T-helper 22 cell (primary cell): ENCODE data around the gene NXPE4.
"Not testable (repeated sequence)": the region's sequence is repeated elsewhere in the genome, so short reads cannot be mapped to it uniquely, and the experiment has no call there.

ENCODE experiments used
- DNase-seq: peaks from one replicate; pipeline ENCODE4 v3.0.0-alpha.2; 2020; ENCODE audit warnings: low read depth

Gene NXPE4

DNA sequence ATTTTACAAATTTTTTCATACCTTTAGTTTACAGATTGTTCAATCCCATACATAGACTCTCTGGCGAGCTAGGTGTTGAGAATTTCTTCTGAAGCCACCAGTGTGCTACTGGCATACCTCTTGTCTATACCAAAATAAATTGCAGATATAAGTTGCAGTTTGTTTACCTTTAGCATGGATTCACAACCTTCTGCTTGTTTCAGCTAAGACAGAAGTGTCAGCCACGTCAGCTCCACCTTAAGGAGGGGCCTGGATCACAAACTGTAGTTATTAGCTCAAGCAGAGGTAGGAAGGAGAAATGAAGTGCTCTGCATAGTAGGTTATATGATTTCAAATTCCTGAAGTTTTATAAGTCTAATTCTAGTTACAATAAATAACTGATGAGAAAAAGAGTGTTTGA is at the start of gene NXPE4:
Gene NXPE4, minus strand, starts transcription at position 216 of the 400 bp plus-strand sequence. CDS start 1,027 bp downstream, outside the sequence.
- DNase-seq = no peak

DNA sequence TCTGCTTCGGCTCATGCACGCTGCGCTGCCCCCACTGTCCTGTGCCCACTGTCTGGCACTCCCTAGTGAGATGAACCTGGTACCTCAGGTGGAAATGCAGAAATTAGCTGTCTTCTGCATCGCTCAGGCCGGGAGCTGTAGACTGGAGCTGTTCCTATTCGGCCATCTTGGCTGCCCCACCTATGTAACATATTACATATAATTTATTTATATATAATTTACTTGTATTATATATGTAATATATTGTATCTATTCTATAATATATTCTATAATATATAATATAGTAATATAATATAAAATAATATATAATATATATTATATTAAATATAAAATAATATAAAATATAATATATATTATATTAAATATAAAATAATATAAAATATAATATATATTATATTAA is 43.9 kb upstream of the NXPE4 start:
- not testable (repeated sequence) for DNase-seq

DNA sequence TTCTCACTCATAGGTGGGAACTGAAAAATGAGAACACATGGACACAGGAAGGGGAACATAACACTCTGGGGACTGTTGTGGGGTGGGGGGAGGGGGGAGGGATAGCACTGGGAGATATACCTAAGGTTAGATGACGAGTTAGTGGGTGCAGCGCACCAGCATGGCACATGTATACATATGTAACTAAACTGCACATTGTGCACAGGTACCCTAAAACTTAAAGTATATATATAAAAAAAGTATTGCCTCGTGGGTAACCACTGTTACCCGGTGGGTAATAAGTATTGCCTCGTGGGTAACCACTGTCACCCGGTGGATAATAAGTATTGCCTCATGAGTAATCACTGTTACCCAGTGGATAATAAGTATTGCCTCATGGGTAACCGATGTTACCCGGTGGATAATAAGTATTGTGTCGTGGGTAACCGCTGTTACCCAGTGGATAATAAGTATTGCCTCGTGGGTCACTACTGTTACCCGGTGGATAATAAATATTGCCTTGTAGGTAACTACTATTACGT is 35.9 kb upstream of the NXPE4 start:
- DNase-seq = not testable (repeated sequence)

DNA sequence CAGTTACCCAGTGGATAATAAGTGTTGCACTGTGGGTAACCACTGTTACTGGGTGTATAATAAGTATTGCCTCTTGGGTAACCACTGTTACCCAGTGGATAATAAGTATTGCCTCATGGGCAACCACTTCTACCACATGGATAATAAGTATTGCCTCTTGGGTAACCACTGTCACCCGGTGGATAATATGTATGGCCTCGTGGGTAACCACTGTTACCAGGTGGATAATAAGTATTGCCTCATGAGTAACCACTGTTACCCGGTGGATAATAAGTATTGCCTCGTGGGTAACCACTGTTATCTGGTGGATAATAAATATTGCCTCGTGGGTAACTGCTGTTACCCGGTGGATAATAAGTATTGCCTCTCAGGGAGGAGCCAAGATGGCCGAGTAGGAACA is 29.7 kb upstream of the NXPE4 start:
- no peak for DNase-seq

DNA sequence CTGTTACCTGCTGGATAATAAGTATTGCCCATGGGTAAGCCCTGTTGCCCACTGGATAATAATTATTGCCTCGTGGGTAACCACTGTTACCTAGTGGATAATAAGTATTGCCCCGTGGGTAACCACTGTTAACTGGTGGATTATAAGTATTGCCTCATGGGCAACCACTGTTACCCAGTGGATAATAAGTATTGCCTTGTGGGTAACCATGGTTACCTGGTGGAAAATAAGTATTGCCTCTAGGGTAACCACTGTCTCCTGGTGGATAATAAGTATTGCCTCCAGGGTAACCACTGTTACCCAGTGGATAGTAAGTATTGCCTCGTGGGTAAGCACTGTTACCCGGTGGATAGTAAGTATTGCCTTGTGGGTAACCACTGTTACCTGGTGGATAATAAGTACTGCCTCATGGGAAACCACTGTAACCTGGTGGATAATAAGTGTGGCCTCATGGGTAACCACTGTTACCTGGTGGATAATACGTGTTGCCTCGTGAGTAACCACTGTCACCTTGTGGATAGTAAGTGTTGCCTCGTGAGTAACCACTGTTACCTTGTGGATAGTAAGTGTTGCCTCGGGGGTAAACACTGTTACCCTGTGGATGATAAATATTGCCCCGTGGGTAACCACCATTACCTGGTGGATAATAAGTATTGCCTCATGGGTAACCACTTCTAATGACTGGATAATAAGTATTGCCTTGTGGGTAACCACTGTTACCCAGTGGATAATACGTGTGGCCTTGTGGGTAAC is 29.0 kb upstream of the NXPE4 start:
- DNase-seq = no peak

DNA sequence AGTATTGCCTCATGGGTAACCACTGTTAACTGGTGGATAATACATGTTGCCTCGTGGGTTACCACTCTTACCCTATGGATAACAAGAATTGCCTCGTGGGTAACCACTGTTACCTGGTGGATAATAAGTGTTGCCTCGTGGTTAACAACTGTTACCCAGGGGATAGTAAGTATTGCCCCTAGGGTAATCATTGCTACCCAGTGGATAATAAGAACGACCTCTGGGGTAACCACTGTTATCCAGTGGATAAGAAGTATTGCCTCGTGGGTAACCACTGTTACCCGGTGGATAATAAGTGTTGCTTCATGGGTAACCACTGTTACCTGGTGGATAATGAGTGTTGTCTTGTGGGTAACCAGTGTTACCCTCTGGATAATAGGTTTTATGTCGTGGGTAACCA is 28.1 kb upstream of the NXPE4 start:
- DNase-seq = no peak

DNA sequence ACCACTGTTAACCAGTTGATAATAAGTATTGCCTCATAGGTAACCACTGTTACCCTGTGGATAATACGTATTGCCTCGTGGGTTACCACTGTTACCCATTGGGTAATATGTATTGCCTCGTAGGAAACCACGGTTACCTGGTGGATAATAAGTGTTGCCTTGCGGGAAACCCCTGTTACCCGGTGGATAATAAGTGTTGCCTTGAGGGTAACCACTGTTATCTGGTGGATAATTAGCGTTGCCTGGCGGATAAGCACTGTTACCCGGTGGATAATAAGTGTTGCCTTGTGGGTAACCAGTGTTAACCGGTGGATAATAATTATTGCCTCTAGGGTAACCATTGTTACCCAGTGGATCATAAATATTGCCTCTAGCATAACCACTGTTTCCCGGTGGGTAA is 27.3 kb upstream of the NXPE4 start:
- no peak for DNase-seq

DNA sequence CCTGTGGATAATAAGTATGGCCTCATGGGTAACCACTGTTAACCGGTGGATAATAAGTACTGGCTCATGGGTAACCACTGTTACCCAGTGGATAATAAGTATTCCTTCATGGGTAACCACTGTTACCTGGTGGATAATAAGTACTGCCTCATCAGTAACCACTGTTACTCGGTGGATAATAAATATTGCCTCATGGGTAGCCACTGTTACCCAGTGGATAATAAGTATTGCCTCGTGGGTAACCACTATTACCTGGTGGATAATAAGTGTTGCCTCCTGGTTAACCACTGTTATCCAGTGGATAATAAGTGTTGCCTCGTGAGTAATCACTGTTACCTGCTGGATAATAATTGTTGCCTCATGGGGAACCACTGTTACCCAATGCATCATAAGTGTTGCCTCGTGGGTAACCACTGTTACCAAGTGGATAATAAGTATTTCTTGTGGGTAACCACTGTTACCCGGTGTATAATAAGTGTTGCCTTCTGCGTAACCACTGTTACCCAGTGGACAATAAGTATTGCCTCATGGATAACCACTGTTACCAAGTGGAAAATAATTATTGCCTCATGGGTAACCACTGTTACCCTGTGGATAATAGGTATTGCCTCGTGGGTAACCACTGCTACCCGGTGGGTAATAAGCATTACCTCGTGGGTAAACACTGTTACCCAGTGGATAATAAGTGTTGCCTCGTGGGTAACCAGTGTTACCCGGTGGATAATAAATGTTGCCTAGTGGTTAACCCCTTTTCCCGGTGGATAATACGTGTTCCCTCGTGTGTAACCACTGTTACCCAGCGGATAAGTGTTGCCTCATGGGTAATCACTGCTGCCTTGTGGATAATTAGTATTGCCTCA is 26.6 kb upstream of the NXPE4 start:
- DNase-seq = no peak

DNA sequence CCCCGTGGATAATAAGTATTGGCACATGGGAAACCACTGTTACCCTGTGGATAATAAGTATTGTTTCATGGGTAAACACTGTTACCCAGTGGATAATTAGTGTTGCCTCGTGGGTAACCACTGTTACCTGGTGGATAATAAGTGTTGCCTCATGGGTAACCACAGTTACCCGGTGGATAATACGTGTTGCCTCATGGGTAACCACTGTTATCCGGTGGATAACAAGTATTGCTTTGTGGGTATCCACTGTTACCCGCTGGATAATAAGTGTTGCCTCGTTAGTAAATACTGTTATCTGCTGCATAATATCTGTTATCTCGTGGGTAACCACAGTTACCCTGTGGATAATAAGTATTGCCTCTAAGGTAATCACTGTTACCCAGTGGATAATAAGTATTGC is 25.5 kb upstream of the NXPE4 start:
- no peak for DNase-seq

DNA sequence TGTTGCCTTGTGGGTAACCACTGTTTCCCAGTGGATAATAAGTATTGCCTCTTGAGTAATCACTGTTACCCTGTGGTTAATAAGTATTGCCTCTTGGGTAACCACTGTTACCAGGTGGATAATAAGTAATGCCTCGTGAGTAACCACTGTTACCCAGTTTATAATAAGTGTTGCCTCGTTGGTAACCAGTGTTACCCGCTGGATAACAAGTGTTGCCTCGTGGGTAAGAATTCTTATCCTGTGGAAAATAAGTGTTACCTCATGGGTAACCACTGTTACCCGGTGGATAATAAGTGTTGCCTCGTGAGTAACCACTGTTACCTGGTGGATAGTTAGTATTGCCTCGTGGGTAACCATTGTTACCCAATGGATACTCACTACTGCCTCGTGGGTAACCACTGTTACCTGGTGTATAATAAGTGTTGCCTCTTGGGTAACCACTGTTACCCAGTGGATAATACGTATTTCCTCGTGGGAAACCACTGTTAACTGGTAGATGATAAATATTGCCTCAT is 24.1 kb upstream of the NXPE4 start:
- DNase-seq = no peak

DNA sequence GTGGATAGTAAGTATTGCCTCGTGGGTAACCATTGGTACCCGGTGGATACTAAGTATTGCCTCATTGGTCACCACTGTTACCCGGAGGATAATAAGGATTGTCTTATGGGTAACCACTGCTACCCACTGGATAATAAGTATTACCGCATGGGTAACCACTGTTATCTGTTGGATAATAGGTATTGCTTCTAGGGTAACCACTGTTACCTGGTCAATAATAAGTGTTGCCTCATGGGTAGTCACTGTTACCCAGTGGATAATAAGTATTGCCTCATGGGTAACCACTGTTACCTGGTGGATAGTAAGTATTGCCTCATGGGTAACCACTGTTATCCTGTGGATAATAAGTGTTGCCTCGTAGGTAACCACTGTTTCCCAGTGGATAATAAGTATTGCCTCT is 22.6 kb upstream of the NXPE4 start:
- DNase-seq = no peak

DNA sequence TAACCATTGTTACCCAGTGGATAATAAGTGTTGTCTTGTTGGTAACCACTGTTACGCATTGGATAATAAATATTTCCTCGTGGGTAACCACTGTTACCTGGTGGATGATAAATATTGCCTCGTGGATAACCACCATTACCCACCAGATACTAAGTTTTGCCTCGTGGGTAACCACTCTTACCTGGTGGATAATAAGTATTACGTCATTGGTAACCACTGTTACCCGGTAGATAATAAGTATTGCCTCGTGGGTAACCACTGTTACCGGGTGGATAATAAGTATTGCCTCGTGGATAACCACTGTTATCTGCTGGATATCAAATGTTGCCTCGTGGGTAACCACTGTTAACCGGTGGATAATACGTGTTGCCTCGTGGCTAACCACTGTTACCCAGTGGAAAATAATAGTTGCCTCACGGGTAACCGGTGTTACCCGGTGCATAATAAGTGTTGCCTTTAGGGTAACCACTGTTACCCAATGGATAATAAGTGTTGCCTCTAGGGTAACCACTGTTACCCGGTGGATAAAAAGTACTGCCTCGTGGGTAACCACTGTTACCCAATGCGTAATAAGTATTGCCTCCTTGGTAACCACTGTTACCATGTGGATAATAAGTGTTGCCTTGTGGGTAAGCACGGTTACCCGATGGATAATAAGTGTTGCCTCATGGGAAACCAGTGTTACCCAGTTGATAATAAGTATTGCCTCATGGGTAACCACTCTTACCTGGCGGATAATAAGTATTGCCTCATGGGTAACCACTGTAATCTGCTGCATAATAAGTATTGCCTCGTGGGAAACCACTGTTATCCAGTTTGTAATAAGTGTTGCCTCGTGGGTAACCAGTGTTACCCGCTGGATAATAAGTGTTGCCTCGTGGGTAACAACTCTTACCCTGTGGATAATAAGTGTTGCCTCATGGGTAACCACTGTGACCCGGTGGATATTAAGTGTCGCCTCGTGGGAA is 21.9 kb upstream of the NXPE4 start:
- no peak for DNase-seq

DNA sequence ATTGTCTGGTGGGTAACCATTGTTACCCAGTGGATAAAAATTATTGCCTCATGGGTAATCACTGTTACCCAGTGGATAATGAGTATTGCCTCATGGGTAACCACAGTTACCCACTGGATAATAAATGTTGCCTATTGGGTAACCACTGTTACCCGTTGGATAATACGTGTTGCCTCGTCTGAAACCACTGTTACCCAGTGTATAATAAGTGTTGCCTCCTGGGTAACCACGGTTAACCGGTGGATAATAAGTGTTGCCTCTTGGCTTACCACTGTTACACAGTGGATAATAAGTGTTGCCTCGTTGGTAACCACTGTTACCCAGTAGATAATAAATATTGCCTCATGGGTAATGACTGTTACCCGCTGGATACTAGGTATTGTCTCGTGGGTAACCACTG is 20.9 kb upstream of the NXPE4 start:
- DNase-seq = no peak

DNA sequence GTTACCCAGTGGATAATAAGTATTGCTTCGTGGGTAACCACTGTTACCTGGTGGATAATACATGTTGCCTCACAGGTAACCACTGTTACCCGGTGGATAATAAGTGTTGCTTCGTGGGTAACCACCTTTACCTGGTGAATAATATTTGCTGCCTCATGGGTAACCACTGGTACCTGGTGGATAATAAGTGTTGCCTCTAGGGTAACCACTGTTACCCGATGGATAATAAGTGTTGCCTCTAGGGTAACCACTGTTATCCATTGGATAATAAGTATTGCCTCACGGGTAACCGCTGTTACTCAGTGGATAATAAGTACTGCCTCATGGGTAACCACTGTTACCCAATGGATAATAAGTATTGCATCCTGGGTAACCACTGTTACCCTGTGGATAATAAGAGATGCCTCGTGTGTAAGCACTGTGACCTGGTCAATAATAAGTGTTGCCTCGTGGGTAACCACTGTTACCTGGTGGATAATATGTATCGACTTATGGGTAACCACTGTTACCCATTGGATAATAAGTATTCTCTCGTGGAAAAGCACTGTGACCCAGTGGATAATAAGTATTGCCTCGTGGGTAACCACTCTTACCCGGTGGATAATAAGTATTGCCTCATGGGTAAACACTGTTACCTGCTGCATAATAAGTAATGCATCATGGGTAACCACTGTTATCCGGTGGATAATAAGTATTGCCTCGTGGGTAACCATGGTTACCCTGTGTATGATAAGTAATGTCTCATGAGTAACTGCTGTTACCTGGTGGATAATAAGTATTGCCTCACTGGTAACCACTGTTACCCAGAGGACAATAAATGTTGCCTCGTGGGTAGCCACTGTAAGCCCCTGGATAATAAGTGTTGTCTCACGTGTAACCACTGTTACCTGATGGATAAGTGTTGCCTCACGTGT is 20.1 kb upstream of the NXPE4 start:
- DNase-seq = no peak

DNA sequence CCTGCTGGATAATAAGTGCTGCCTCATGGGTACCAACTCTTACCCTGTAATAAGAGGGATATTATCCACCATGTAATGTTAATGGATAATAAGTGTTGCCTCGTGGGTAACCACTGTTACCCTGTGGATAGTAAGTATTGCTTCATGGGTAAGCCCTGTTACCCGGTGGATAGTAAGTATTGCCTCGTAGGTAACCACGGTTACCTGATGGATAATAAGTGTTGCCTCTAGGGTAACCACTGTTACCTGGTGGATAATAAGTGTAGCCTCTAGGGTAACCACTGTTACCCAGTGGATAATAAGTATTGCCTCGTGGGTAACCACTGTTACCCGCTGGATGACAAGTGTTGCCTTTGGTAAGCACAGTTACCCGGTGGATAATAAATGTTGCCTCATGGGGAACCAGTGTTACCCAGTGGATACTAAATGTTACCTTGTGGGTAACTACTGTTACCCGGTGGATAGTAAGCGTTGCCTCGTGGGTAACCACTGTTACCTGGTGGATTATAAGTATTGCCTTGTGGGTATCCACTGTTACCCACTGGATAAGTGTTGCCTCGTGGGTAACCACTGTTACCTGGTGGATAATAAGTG is 18.6 kb upstream of the NXPE4 start:
- DNase-seq = no peak

DNA sequence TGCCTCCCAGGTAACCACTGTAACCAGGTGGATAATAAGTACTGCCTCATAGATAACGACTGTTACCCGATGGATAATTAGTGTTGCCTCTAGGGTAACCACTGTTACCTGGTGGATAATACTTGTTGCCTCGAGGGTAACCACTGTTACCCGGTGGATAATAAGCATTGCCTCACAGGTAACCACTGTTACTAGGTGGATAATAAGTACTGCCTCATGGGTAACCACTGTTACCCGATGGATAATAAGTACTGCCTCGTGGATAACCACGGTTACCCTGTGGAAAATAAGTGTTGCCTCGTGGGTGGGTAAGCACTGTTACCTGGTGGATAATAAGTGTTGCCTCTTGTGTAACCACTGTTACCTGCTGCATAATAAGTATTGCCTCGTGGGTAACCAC is 17.5 kb upstream of the NXPE4 start:
- not testable (repeated sequence) for DNase-seq

DNA sequence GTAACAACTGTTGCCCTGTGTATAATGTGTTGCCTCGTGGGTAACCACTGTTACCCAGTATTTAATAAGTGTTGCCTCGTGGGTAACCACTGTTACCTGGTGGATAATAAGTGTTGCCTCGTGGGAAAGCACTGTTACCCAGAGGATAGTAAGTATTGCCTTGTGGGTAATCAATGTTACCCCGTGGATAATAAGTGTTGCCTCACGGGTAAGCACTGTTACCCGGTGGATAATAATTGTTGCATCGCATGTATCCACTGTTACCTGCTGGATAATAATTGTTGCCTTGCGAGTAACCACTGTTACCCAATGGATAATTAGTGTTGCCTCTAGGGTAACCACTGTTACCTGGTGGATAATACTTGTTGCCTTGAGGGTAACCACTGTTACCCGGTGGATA is 17.1 kb upstream of the NXPE4 start:
- DNase-seq = no peak

DNA sequence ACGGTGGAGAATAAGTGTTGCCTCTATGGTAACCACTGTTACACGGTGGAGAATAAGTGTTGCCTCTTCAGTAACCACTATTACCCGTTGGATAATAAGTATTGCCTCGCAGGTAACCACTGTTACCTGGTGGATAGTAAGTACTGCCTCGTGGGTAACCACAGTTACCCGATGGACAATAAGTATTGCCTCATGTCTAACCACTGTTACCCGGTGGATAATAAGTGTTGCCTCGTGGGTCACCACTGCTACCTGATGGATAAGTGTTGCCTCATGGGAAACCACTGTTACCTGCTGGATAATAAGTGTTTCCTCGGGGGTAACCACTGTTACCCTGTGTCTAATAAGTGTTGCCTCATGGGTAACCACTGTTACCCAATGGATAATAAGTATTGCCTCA is 16.6 kb upstream of the NXPE4 start:
- DNase-seq = not testable (repeated sequence)

DNA sequence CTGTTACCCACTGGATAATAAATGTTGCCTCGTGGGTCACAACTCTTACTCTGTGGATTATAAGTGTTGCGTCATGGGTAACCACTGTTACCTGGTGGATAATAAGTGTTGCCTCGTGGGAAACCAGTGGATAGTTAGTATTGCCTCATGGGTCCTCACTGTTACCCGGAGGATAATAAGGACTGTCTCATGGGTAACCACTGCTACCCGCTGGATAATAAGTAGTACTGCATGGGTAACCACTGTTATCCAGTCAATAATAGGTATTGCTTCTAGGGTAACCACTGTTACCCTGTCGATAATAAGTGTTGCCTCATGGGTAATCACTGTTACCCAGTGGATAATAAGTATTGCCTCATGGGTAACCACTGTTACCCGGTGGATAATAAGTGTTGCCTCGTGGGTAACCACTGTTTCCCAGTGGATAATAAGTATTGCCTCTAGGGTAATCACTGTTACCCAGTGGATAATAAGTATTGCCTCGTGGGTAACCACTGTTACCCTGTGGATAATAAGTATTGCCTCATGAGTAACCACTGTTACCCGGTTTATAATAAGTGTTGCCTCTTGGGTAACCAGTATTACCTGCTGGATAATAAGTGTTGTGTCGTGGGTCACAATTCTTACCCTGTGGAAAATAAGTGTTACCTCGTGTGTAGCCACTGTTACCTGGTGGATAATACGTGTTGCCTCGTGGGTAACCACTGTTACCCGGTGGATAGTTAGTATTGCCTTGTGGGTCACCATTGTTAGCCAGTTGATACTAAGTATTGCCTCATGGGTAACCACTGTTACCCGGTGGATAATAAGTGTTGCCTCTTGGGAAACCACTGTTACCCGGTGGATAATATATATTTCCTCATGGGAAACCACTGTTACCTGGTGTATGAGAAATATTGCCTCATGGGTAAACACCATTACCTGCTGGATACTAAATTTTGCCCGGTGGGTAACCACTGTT is 15.7 kb upstream of the NXPE4 start:
- no peak for DNase-seq
